Caco-2 (cell line): Measurements from ENCODE around the gene ACTR6. TPM values are rescaled to one million over a fixed set of nuclear protein-coding genes. Genes with fewer than 3 reads are reported as not detected.
"Not testable (repeated sequence)": the region's sequence is repeated elsewhere in the genome, so short reads cannot be mapped to it uniquely, and the experiment has no call there.

ENCODE experiments used
- BruUV-seq: library from RNA; stranded (reverse); fragments of 400-500 nt; replicated peaks from 2 replicates; lab custom pipeline; 2021; lab: Mats Ljungman, UMichigan
- CTCF ChIA-PET: fragments of 300-600 bp; sonication (Branson Sonifier 250); formaldehyde crosslinking; loops from one replicate; lab custom pipeline; 2022; ENCODE audit warnings: antibody characterized with exemption; lab: Charles Lee
- POLR2A ChIA-PET: fragments of 300-600 bp; sonication (Branson Sonifier 250); formaldehyde crosslinking; loops from one replicate; lab custom pipeline; 2022; ENCODE audit warnings: antibody characterized with exemption; lab: Charles Lee
- DNase-seq, 2 experiments: peaks; one replicate each; pipeline versions ENCODE4 v3.0.0 to v3.0.0-alpha.2; 2020 to 2022
- H3K27me3 ChIP-seq: replicated peaks from 2 replicates; pipeline ENCODE4 v1.6.0; 2011; ENCODE audit warnings: low read length; ENCODE audit not compliant: control insufficient read depth, insufficient read depth
- H3K36me3 ChIP-seq: 2 replicates; pipeline ENCODE4 v1.5.1; 2011; ENCODE audit warnings: low read length; ENCODE audit not compliant: control insufficient read depth, insufficient read depth
- H3K4me1 ChIP-seq: fragments of 250-450 bp; sonication (Bioruptor Pico); 2 replicates; pipeline ENCODE4 v1.5.1; 2020; ENCODE audit warnings: mild to moderate bottlenecking
- H3K4me3 ChIP-seq: 2 replicates; pipeline ENCODE4 v1.5.1; 2011; ENCODE audit warnings: low read depth, mild to moderate bottlenecking, control low read depth, low read length
- H3K9me3 ChIP-seq: fragments of 250-450 bp; sonication (Bioruptor Pico); 2 replicates; pipeline ENCODE4 v1.5.1; 2020; ENCODE audit warnings: mild to moderate bottlenecking, moderate library complexity
- H3K27ac Mint-ChIP-seq: one replicate; pipeline ENCODE4 v1.8.0; 2022; ENCODE audit warnings: mixed read lengths; ENCODE audit not compliant: unreplicated experiment
- H3K27me3 Mint-ChIP-seq: one replicate; pipeline ENCODE4 v1.8.0; 2022; ENCODE audit warnings: mixed read lengths; ENCODE audit not compliant: insufficient read depth, unreplicated experiment
- H3K36me3 Mint-ChIP-seq: one replicate; pipeline ENCODE4 v1.8.0; 2022; ENCODE audit warnings: mild to moderate bottlenecking, mixed read lengths; ENCODE audit not compliant: insufficient read depth, unreplicated experiment
- H3K4me1 Mint-ChIP-seq: one replicate; pipeline ENCODE4 v1.8.0; 2022; ENCODE audit warnings: low read depth, mixed read lengths; ENCODE audit not compliant: unreplicated experiment
- H3K4me3 Mint-ChIP-seq: one replicate; pipeline ENCODE4 v1.8.0; 2022; ENCODE audit warnings: mild to moderate bottlenecking, moderate library complexity, mixed read lengths; ENCODE audit not compliant: unreplicated experiment
- H3K9me3 Mint-ChIP-seq: one replicate; pipeline ENCODE4 v1.8.0; 2022; ENCODE audit warnings: mixed read lengths; ENCODE audit not compliant: unreplicated experiment
- intact Hi-C: fragments of 100-400 bp; cut with micrococcal nuclease; formaldehyde crosslinking; loops from one replicate; pipeline ENCODE4 v1.10.0; 2022; ENCODE audit not compliant: unreplicated experiment
- total RNA-seq: library from RNA; stranded (reverse); gene quantifications from 2 replicates; pipeline ENCODE4 v1.2.3, GENCODE V29; 2022
- TF ChIP-seq, protein P1 (sequence below), 2 experiments: fragments of 200-600 bp in 1 of 2; IDR thresholded peaks; 1 replicate in 1 of 2; 2 replicates in 1 of 2; pipeline versions ENCODE4 v1.5.1 to v1.8.0; 2011 to 2022; ENCODE audit warnings: antibody characterized with exemption in 1 of 2, control low read depth in 1 of 2, inconsistent platforms in 1 of 2, low read depth in 1 of 2, low read length in 1 of 2, mild to moderate bottlenecking in 1 of 2, moderate library complexity in 1 of 2; ENCODE audit not compliant: insufficient read depth in 1 of 2, severe bottlenecking in 1 of 2, unreplicated experiment in 1 of 2

ACTR6 gene
- total RNA-seq, 1 experiment from 2014 or later, result 26.0 TPM

DNA sequence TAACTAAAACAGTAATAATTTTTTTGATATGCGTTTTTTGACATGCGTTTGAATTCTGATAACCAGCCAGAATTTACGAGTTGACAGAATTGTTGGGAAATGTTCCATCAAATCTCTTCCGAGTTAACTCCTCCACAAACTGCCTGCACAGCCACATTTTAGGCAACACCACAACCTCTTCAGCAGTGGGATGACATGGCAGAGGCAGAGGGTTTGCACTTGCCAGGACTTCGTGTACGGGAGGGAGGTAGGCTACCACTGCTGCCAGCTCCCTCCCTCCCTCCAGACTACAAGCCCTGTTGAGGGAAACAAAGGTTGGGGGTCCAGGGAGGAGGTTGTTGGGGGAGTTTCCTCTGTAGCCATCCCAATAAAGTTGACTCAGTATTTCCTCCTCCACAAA is 14.5 kb upstream of the ACTR6 start:
- intact Hi-C loops, result no loop called here
- Mint-ChIP-seq H3K9me3 (no peaks in the 10 kb centered on the region), H3K4me1 (no peaks in the 10 kb centered on the region), H3K27ac (no peak overlapping the region), H3K36me3 (no peaks in the 10 kb centered on the region), H3K4me3 (no peak overlapping the region), H3K27me3 (no peaks in the 10 kb centered on the region)
- TF ChIP-seq, protein P1, sequence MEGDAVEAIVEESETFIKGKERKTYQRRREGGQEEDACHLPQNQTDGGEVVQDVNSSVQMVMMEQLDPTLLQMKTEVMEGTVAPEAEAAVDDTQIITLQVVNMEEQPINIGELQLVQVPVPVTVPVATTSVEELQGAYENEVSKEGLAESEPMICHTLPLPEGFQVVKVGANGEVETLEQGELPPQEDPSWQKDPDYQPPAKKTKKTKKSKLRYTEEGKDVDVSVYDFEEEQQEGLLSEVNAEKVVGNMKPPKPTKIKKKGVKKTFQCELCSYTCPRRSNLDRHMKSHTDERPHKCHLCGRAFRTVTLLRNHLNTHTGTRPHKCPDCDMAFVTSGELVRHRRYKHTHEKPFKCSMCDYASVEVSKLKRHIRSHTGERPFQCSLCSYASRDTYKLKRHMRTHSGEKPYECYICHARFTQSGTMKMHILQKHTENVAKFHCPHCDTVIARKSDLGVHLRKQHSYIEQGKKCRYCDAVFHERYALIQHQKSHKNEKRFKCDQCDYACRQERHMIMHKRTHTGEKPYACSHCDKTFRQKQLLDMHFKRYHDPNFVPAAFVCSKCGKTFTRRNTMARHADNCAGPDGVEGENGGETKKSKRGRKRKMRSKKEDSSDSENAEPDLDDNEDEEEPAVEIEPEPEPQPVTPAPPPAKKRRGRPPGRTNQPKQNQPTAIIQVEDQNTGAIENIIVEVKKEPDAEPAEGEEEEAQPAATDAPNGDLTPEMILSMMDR (IDR thresholded peaks at IDR 0.05; ENCODE audit: insufficient read depth in 1 of 2, low read depth in 1 of 2, low read length in 1 of 2, severe bottlenecking in 1 of 2, unreplicated experiment in 1 of 2), result no peak
- no peak for DNase-seq
- Histone ChIP-seq H3K4me3 (no peak overlapping the region), H3K36me3 (no peaks in the 10 kb centered on the region), H3K9me3 (no peaks in the 10 kb centered on the region), H3K27me3 (no peaks in the 10 kb centered on the region), H3K4me1 (no peaks in the 10 kb centered on the region)
- ChIA-PET POLR2A (no interaction called here), CTCF (no interaction called here)
- BruUV-seq, result no TSS peak

DNA sequence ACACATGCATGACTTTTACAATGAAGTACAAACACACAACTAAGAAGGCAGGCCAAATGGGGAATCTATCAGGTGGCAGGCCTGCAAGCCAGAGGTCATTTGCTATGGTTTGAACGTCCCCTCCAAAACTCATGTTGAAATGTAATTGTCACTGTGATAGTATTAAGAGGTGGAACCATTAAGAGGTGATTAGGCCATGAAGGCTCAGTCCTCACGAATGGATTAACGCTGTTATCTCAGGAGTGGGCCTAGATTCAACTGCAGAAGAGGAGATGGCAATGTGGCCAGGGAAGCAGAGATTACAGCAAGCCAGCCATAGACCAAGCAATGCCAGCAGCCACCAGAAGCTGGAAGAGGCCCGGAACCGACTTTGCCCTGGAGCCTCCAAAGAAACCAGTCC is 13.5 kb upstream of the ACTR6 start:
- no TSS peak for BruUV-seq
- Mint-ChIP-seq H3K4me3 (no peak overlapping the region), H3K27ac (no peak overlapping the region), H3K27me3 (no peaks in the 10 kb centered on the region), H3K9me3 (no peaks in the 10 kb centered on the region), H3K36me3 (no peaks in the 10 kb centered on the region), H3K4me1 (no peaks in the 10 kb centered on the region)
- Histone ChIP-seq H3K4me3 (no peak overlapping the region), H3K36me3 (no peaks in the 10 kb centered on the region), H3K27me3 (no peaks in the 10 kb centered on the region), H3K4me1 (no peaks in the 10 kb centered on the region), H3K9me3 (no peaks in the 10 kb centered on the region)
- TF ChIP-seq, protein P1 (IDR thresholded peaks at IDR 0.05; ENCODE audit: insufficient read depth in 1 of 2, low read depth in 1 of 2, low read length in 1 of 2, severe bottlenecking in 1 of 2, unreplicated experiment in 1 of 2), result no peak
- ChIA-PET POLR2A (no interaction called here), CTCF (no interaction called here)
- DNase-seq, result no peak
- intact Hi-C loops, result no loop called here

DNA sequence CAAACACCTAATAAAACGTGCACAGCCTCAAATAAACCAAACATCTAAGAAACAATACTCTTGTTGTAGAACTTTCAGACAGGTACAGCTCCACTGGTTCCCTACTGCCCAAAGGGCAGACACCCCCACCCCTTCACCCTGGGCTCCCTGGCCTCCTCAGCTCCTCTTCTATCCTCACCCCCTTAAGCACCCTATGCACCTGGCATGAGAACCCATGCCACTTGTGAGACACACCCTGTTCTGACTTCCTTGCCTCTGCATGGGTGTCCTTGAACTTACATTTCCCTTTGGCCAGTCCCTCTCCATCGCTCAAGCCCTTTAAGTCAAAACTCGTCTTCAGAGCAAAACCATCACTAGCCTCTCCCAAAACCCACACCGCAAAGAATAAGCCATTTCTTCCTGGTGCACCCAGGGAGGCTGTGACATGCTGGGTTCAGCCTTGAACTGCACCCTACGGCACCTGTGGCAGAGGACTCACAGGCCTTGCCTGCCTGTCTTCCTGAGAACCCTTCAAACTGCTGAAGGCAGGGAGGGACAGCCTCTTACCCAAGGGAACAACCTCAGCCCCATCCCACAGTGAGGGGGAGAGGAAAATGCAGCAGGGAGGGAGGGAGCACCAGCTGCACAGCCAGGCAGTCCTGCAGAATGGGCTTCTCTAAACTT is 12.6 kb upstream of the ACTR6 start:
- no TSS peak for BruUV-seq
- POLR2A ChIA-PET, result no interaction called here
- CTCF ChIA-PET, result no interaction called here

DNA sequence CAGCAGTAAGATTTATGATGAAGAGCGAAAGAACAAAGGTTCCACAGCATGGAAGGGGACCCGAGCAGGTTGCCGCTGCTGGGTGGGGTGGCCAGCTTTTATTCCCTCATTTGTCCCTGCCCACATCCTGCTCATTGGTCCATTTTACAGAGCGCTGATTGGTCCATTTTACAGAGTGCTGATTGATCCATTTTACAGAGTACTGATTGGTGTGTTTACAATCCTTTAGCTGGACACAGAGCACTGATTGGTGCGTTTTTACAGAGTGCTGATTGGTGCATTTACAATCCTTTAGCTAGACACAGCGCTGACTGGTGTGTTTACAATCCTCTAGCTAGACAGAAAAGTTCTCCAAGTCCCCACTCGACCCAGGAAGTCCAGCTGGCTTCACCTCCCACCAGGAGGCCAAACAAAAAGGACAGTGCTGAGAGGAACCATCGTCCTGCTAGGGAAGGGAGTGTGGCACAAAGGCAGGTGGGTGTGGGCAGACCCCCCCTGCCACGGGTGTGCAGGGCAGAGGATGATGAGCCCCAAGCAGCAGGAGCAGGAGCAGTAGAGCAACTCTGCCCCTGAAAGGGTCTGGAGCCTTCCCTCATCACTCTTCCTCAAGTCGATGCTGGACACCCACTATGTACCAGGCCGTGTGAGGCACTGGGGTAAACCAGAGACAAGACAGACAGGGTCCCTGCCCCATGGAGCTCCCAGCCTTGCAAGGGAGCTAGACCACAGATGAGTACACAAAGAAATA is 11.6 kb upstream of the ACTR6 start:
- H3K4me3 Mint-ChIP-seq, H3K4me1 Mint-ChIP-seq, DNase-seq, H3K27me3 Mint-ChIP-seq, H3K36me3 ChIP-seq, intact Hi-C loops, H3K9me3 Mint-ChIP-seq, CTCF ChIA-PET, H3K4me1 ChIP-seq, H3K27me3 ChIP-seq, H3K36me3 Mint-ChIP-seq, H3K4me3 ChIP-seq, BruUV-seq, H3K9me3 ChIP-seq, POLR2A ChIA-PET, H3K27ac Mint-ChIP-seq: not testable (repeated sequence)

More for the DNA sequence above, 12.6 kb upstream of the ACTR6 start:
- intact Hi-C loops, result no loop called here
- H3K4me3 Mint-ChIP-seq, result no peak overlapping the region
- no peaks in the 10 kb centered on the region for H3K4me1 Mint-ChIP-seq
- Histone ChIP-seq H3K4me3 (no peak overlapping the region), H3K36me3 (no peaks in the 10 kb centered on the region; the same call in 1 of the 2 replicates), H3K27me3 (no peaks in the 10 kb centered on the region), H3K9me3 (no peaks in the 10 kb centered on the region), H3K4me1 (no peaks in the 10 kb centered on the region)
- DNase-seq, result no peak
- H3K9me3 Mint-ChIP-seq, result no peaks in the 10 kb centered on the region
- TF ChIP-seq, protein P1 (IDR thresholded peaks at IDR 0.05; ENCODE audit: insufficient read depth in 1 of 2, low read depth in 1 of 2, low read length in 1 of 2, severe bottlenecking in 1 of 2, unreplicated experiment in 1 of 2), result no peak
- no peak overlapping the region for H3K27ac Mint-ChIP-seq
- H3K36me3 Mint-ChIP-seq, result no peaks in the 10 kb centered on the region
- no peaks in the 10 kb centered on the region for H3K27me3 Mint-ChIP-seq
